D721Med (cell line): ENCODE results near the gene SGK2.
"Not testable (repeated sequence)": the region's sequence is repeated elsewhere in the genome, so short reads cannot be mapped to it uniquely, and the experiment has no call there.

Experiments
- DNase-seq: peaks from one replicate; pipeline ENCODE4 v3.0.0; 2011; ENCODE audit warnings: low spot score; ENCODE audit not compliant: insufficient read length
- FAIRE-seq: peaks from 2 replicates; lab custom pipeline; 2011; peaks lifted over from hg19 to GRCh38; lab: Jason Lieb, UNC
- CTCF ChIP-seq: IDR thresholded peaks from 2 replicates; pipeline ENCODE4 v1.5.1; 2012; ENCODE audit warnings: mild to moderate bottlenecking, control low read depth; ENCODE audit not compliant: insufficient read depth; ENCODE audit errors: missing control alignments

The SGK2 gene

GRCh38 chr20:43583982-43584432 lies 25.2 kb downstream of the SGK2 start:
- no peak for TF ChIP-seq CTCF
- no peak for DNase-seq
- FAIRE-seq = no peak

GRCh38 chr20:43584448-43585136 lies 25.8 kb downstream of the SGK2 start:
- DNase-seq = no peak
- TF ChIP-seq CTCF = no peak
- no peak for FAIRE-seq

DNA sequence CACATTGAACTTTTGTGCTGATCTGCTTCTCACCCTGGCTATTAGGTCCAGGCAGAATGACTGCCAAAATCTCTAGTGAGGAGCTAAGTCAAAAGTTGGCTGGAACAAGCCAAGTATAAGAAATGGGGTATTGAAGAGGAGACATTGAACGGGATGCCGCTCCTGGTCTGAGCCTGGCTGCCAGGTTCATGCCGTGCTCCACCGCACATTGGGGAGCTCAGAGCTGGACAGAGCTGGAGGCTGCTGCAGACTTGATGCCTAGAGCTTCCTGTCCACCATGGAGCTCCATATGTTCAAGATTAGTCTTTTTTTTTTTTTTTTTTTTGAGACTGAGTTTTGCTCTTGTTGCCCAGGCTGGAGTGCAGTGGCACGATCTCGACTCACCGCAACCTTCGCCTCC lies 27.8 kb downstream of the SGK2 start:
- DNase-seq (no peak), FAIRE-seq (no peak)
- no peak for TF ChIP-seq CTCF

GRCh38 chr20:43588526-43588925 lies 29.7 kb downstream of the SGK2 start:
- DNase-seq, FAIRE-seq: not testable (repeated sequence)

- FAIRE-seq (no peak), DNase-seq (no peak)
- no peak for TF ChIP-seq CTCF
These were observed 31.2 kb downstream of the SGK2 start for GRCh38 chr20:43590036-43590391.

DNA sequence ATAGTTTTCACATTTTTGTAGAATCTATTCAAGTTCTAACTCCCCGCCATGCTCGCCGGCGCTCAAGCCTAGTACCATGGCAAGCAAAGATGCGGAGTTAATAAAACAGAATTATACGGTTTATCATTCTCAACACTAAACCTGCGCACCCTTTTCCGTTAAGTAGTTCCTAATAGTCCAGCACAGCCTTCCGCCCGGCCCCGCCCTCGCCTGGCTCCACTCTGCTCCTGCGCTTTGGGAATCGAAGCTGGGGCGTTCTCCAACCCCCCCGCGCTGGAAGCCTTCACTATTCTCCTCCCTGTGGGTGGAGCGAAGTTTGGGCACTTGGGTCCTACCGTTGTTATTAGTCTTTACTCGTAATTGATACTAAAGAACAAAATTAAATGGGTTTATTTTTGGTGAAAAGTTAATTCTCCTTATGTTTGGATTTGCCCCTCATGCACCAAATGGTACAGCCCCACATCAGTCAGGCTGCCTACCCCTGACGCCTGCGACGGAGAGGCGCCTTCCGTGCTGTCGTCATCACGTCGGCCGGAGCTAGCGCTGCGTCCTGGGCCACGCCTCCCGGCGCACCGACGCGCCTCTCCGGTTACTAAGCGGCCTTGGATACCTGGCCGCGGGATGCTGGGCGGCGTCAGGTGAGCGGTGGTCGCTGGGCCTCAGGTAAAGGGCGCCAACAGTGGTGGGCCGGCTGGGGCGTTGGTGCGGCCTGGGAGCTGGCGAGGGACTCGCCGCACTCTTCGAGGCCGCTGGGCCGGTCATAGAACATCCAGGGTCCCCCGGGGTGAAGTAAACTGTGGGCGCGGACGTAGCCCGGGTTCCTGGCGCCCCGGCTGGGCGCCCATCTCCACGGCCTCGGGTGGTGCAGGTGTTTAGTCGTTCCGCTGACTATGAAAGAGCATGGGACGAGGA lies 31.8 kb downstream of the SGK2 start, which contains the start of gene IFT52:
Gene IFT52, plus strand, starts transcription at position 546 of the 912 bp plus-strand sequence. CDS start 3,762 bp downstream, outside the sequence.
- DNase-seq (peak; percentile 61), FAIRE-seq (no peak)
- TF ChIP-seq CTCF = no peak

- not testable (repeated sequence) for FAIRE-seq, DNase-seq
These were observed 43.1 kb downstream of the SGK2 start for GRCh38 chr20:43601960-43602359.

DNA sequence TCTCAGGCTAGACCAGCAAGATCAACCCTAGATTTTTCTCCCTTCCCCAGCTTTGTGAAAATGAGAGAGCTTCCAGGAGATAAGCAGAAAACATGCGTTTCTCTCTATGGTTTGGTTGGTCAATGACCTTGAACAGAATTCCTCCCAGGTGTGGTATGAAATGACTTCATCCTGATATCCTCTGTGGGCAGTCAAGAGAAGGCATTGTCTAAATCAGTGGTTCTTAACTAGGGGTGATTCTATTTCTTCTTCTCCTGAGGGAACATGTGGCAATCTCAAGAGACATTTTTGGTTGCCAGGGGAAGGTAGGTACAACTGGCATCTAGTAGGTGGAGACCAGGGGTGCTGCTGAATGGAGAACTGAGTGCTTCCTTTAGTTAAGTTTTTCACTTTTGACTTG lies 44.3 kb downstream of the SGK2 start:
- no peak for FAIRE-seq
- TF ChIP-seq CTCF = no peak
- no peak for DNase-seq
